Body of pancreas (tissue), 4 donors: ENCODE data around the gene TNIK.

Experiments
- POLR2A ChIP-seq, 3 donors: fragments of 450-650 bp; IDR thresholded peaks; one replicate each; pipeline ENCODE4 v1.6.1; 2016; ENCODE audit warnings: antibody characterized with exemption in 3 of 3, mild to moderate bottlenecking in 2 of 3
- TF ChIP-seq, protein P1 (sequence below), 7 experiments: fragments of 450-650 bp in 4 of 7; fragments of 200-600 bp in 3 of 7; sonication (generic) in 3 of 7; IDR thresholded peaks; one replicate each; pipeline ENCODE4 v1.5.1; 2016 to 2019; ENCODE audit warnings: antibody characterized with exemption in 7 of 7

DNA sequence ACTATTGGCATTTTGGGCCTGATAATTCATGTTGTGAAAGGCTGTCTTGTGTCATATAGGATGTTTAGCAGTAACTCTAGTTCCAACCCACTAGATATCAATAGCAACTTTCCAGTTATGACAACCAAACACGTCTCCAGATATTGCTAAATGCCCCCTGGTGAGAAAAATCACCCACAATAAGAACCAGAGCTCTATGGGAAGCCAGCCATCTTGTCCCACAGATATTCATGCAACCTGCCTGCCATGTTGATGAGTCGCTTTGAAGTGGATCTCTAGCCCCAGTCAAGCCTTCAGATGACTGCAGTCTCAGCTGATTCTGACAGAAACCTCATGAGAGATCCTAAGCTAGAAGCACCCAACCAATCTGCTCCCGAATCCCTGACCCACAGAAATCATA, 5.6 kb upstream of the TNIK start:
- TF ChIP-seq, protein P1, sequence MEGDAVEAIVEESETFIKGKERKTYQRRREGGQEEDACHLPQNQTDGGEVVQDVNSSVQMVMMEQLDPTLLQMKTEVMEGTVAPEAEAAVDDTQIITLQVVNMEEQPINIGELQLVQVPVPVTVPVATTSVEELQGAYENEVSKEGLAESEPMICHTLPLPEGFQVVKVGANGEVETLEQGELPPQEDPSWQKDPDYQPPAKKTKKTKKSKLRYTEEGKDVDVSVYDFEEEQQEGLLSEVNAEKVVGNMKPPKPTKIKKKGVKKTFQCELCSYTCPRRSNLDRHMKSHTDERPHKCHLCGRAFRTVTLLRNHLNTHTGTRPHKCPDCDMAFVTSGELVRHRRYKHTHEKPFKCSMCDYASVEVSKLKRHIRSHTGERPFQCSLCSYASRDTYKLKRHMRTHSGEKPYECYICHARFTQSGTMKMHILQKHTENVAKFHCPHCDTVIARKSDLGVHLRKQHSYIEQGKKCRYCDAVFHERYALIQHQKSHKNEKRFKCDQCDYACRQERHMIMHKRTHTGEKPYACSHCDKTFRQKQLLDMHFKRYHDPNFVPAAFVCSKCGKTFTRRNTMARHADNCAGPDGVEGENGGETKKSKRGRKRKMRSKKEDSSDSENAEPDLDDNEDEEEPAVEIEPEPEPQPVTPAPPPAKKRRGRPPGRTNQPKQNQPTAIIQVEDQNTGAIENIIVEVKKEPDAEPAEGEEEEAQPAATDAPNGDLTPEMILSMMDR (IDR thresholded peaks at IDR 0.05) = no peak
- no peak for TF ChIP-seq POLR2A (IDR thresholded peaks at IDR 0.05)
